B cell (primary cell): Measurements from ENCODE around the gene BCS1L. TPM values are rescaled to one million over a fixed set of nuclear protein-coding genes. Genes with fewer than 3 reads are reported as not detected.

Source experiments
- ATAC-seq: fragments of 200-7000 bp; cut with Tn5 transposase; one replicate; pipeline ENCODE4 v1.10.0; 2021; ENCODE audit warnings: low read depth, mild to moderate bottlenecking, moderate number of reproducible peaks, moderate library complexity
- CTCF ChIA-PET: fragments of 350-600 bp; sonication (Branson Sonifier 250); formaldehyde crosslinking; loops from one replicate; lab custom pipeline; 2021; ENCODE audit warnings: antibody characterized with exemption, inconsistent platforms; lab: Charles Lee
- POLR2A ChIA-PET: fragments of 350-600 bp; sonication (Branson Sonifier 250); formaldehyde crosslinking; loops from one replicate; lab custom pipeline; 2021; ENCODE audit warnings: antibody characterized with exemption; lab: Charles Lee
- DNase-seq: peaks from one replicate; pipeline ENCODE4 v3.0.0; 2013
- H2AFZ ChIP-seq: 2 replicates; pipeline ENCODE4 v1.6.1; 2012; ENCODE audit warnings: mild to moderate bottlenecking, low read depth, low read length; ENCODE audit not compliant: insufficient read depth, poor library complexity, severe bottlenecking
- H3K27ac ChIP-seq, 2 donors: 1 replicate in 1 of 2; 2 replicates in 1 of 2; pipeline ENCODE4 v1.5.1; 2012 to 2013; ENCODE audit warnings: low read length in 2 of 2, mild to moderate bottlenecking in 2 of 2, moderate library complexity in 1 of 2
- H3K27me3 ChIP-seq, 4 experiments: fragments of 200-600 bp in 1 of 4; sonication (generic) in 1 of 4; replicated peaks in 1 of 4; 1 replicate in 2 of 4; 2 replicates in 2 of 4; pipeline versions ENCODE4 v1.6.1 to v1.7.0; 2013 to 2016; ENCODE audit warnings: low read length in 3 of 4, mild to moderate bottlenecking in 2 of 4, mixed read lengths in 1 of 4, moderate library complexity in 1 of 4; ENCODE audit not compliant: insufficient read depth in 4 of 4, control insufficient read depth in 3 of 4; ENCODE audit errors: control extremely low read depth in 1 of 4
- H3K36me3 ChIP-seq, 2 experiments: replicated peaks in 1 of 2; 1 replicate in 1 of 2; 2 replicates in 1 of 2; pipeline versions ENCODE4 v1.6.1 to v1.7.1; 2013; ENCODE audit warnings: low read length in 1 of 2; ENCODE audit not compliant: insufficient read depth in 2 of 2, control insufficient read depth in 1 of 2; ENCODE audit errors: control extremely low read depth in 1 of 2, extremely low read depth in 1 of 2
- H3K4me1 ChIP-seq, 2 donors: fragments of 200-600 bp in 1 of 2; sonication (generic) in 1 of 2; 1 replicate in 1 of 2; 2 replicates in 1 of 2; pipeline versions ENCODE4 v1.5.1 to v1.6.1; 2013 to 2017; ENCODE audit warnings: low read length in 2 of 2; ENCODE audit not compliant: control insufficient read depth in 2 of 2, insufficient read depth in 2 of 2
- H3K4me2 ChIP-seq: replicated peaks from 2 replicates; pipeline ENCODE3; 2012; ENCODE audit warnings: mild to moderate bottlenecking, low read depth, low read length; ENCODE audit not compliant: poor library complexity, severe bottlenecking
- H3K4me3 ChIP-seq, 5 experiments: fragments of 200-600 bp in 1 of 5; sonication (generic) in 1 of 5; 1 replicate in 3 of 5; 2 replicates in 2 of 5; pipeline versions ENCODE4 v1.5.1 to v1.7.0; 2011 to 2016; ENCODE audit warnings: low read length in 4 of 5, mild to moderate bottlenecking in 4 of 5, low read depth in 2 of 5, control low read depth in 1 of 5, moderate library complexity in 1 of 5; ENCODE audit not compliant: insufficient read depth in 1 of 5; ENCODE audit errors: control extremely low read depth in 1 of 5, extremely low read depth in 1 of 5
- H3K79me2 ChIP-seq: fragments of 200-600 bp; sonication (generic); one replicate; pipeline ENCODE4 v1.6.0; 2016; ENCODE audit warnings: low read length; ENCODE audit not compliant: control insufficient read depth, insufficient read depth
- H3K9ac ChIP-seq: fragments of 200-600 bp; sonication (generic); 2 replicates; pipeline ENCODE4 v1.6.1; 2017; ENCODE audit warnings: mild to moderate bottlenecking, low read length, moderate library complexity
- H3K9me3 ChIP-seq, 3 donors: one replicate each; pipeline versions ENCODE4 v1.6.1 to v1.7.1; 2013; ENCODE audit warnings: low read length in 2 of 3; ENCODE audit not compliant: control insufficient read depth in 2 of 3, insufficient read depth in 1 of 3; ENCODE audit errors: control extremely low read depth in 1 of 3
- H4K20me1 ChIP-seq: 2 replicates; pipeline ENCODE4 v1.6.0; 2012; ENCODE audit warnings: mild to moderate bottlenecking, low read length; ENCODE audit not compliant: insufficient read depth, control insufficient read depth, poor library complexity, severe bottlenecking
- H3K27ac Mint-ChIP-seq: one replicate; pipeline ENCODE4 v1.8.0; 2021; ENCODE audit warnings: mixed read lengths
- H3K27me3 Mint-ChIP-seq: one replicate; pipeline ENCODE4 v1.8.0; 2021; ENCODE audit warnings: mixed read lengths
- H3K4me1 Mint-ChIP-seq: one replicate; pipeline ENCODE4 v1.8.0; 2021; ENCODE audit warnings: mixed read lengths
- H3K4me3 Mint-ChIP-seq: one replicate; pipeline ENCODE4 v1.8.0; 2021; ENCODE audit warnings: mixed read lengths
- H3K9me3 Mint-ChIP-seq: one replicate; pipeline ENCODE4 v1.8.0; 2022; ENCODE audit warnings: mixed read lengths; ENCODE audit not compliant: insufficient read depth
- EZH2 ChIP-seq: IDR thresholded peaks from 2 replicates; pipeline ENCODE4 v1.6.1; 2012; ENCODE audit warnings: borderline replicate concordance, low read depth, mild to moderate bottlenecking, moderate library complexity, low read length; ENCODE audit not compliant: insufficient read depth, poor library complexity, severe bottlenecking
- WGBS: methylation state at CpG from one replicate; pipeline ENCODE4 v1.1.5; 2013; ENCODE audit warnings: missing lambda C conversion rate; ENCODE audit not compliant: insufficient coverage; 5-methylcytosine and 5-hydroxymethylcytosine counted together
- intact Hi-C: fragments of 100-400 bp; cut with micrococcal nuclease; formaldehyde crosslinking; loops from one replicate; pipeline ENCODE4 v1.10.0; 2022
- polyA plus RNA-seq: library from polyadenylated mRNA; depleted of rRNA; stranded (reverse); fragments of >200 nt; gene quantifications from 2 replicates; pipeline ENCODE4 v1.2.3, GENCODE V29; 2012
- total RNA-seq, 2 donors: library from RNA; stranded (reverse); fragments of 120-200 nt in 1 of 2; gene quantifications; 1 replicate in 1 of 2; 2 replicates in 1 of 2; pipeline versions ENCODE4 v1.2.3 to v1.2.4, GENCODE V29; 2013 to 2022
- TF ChIP-seq, protein P1 (sequence below): fragments of 200-600 bp; IDR thresholded peaks from one replicate; pipeline ENCODE4 v1.8.0; 2022; ENCODE audit warnings: antibody characterized with exemption, mild to moderate bottlenecking

BCS1L gene
- total and polyA plus RNA-seq, 2 donors (not counting 1 experiment from before 2014, with no cell fraction given) = 56.1 to 104 TPM

DNA sequence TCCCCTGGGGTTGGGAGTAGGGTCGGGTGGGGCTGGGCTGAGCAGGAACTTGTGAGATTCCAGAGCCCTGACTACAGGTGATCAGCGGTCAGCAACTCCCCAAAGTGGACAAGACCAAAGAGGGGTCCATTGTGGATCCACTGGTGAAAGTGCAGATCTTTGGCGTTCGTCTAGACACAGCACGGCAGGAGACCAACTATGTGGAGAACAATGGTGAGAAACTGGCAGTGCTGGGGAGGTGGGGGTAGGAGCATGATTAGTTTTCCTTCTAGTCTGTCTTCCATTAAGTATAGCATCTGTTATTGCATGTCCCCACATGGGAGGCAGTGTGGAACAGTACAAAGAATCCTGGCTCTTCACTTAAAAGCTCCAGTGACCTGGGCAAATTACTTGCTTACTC, 23.8 kb upstream of the BCS1L start:
- peaks cover 5 to 71% of the 10 kb centered on the region in 2 experiments for H3K36me3 ChIP-seq
- no peaks in the 10 kb centered on the region for H3K4me1 ChIP-seq
- no peak overlapping the region for H3K27ac ChIP-seq
- H4K20me1 ChIP-seq = no peaks in the 10 kb centered on the region
- H2AFZ ChIP-seq = no peak overlapping the region
- H3K9ac ChIP-seq = no peak overlapping the region
- Mint-ChIP-seq H3K4me3 (no peak overlapping the region), H3K27ac (no peak overlapping the region), H3K4me1 (no peaks in the 10 kb centered on the region), H3K9me3 (no peaks in the 10 kb centered on the region), H3K27me3 (no peaks in the 10 kb centered on the region)
- intact Hi-C loops = no loop called here
- no peaks in the 10 kb centered on the region for H3K27me3 ChIP-seq
- TF ChIP-seq EZH2 = no peak
- TF ChIP-seq, protein P1, sequence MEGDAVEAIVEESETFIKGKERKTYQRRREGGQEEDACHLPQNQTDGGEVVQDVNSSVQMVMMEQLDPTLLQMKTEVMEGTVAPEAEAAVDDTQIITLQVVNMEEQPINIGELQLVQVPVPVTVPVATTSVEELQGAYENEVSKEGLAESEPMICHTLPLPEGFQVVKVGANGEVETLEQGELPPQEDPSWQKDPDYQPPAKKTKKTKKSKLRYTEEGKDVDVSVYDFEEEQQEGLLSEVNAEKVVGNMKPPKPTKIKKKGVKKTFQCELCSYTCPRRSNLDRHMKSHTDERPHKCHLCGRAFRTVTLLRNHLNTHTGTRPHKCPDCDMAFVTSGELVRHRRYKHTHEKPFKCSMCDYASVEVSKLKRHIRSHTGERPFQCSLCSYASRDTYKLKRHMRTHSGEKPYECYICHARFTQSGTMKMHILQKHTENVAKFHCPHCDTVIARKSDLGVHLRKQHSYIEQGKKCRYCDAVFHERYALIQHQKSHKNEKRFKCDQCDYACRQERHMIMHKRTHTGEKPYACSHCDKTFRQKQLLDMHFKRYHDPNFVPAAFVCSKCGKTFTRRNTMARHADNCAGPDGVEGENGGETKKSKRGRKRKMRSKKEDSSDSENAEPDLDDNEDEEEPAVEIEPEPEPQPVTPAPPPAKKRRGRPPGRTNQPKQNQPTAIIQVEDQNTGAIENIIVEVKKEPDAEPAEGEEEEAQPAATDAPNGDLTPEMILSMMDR = no peak
- no peaks in the 10 kb centered on the region for H3K9me3 ChIP-seq
- no peak for DNase-seq
- no peak for ATAC-seq
- ChIA-PET POLR2A (no interaction called here), CTCF (no interaction called here)
- WGBS = 94% methylated on average over 4 of the region's 5 CpGs
- H3K79me2 ChIP-seq = no peaks in the 10 kb centered on the region
- H3K4me2 ChIP-seq = no peak overlapping the region
- no peak overlapping the region for H3K4me3 ChIP-seq

GRCh38 chr2:218638372-218638771, 21.1 kb upstream of the BCS1L start:
- POLR2A ChIA-PET = no interaction called here
- DNase-seq (no peak), ATAC-seq (no peak)
- no peak overlapping the region for H3K4me2 ChIP-seq
- no peak for TF ChIP-seq EZH2
- TF ChIP-seq, protein P1 = no peak
- no peak overlapping the region for H2AFZ ChIP-seq
- H3K27ac ChIP-seq = no peak overlapping the region
- no peaks in the 10 kb centered on the region for H4K20me1 ChIP-seq
- no peaks in the 10 kb centered on the region for H3K79me2 ChIP-seq
- Mint-ChIP-seq H3K27me3 (no peaks in the 10 kb centered on the region), H3K9me3 (no peaks in the 10 kb centered on the region), H3K27ac (no peak overlapping the region), H3K4me3 (no peak overlapping the region), H3K4me1 (no peaks in the 10 kb centered on the region)
- no peaks in the 10 kb centered on the region for H3K9me3 ChIP-seq
- CTCF ChIA-PET = no interaction called here
- 98% methylated on average over 18 of the region's 18 CpGs for WGBS
- H3K9ac ChIP-seq = no peak overlapping the region
- intact Hi-C loops = no loop called here
- H3K36me3 ChIP-seq = peaks cover 5 to 86% of the 10 kb centered on the region in 2 experiments
- no peaks in the 10 kb centered on the region for H3K27me3 ChIP-seq
- no peak overlapping the region for H3K4me3 ChIP-seq
- no peaks in the 10 kb centered on the region for H3K4me1 ChIP-seq
